Panc1 (cell line): Measurements from ENCODE around the gene TMCO4. TPM values are rescaled to one million over a fixed set of nuclear protein-coding genes. Genes with fewer than 3 reads are reported as not detected.

Experiments used
- ATAC-seq: fragments of 200-7000 bp; cut with Tn5 transposase; 2 replicates; pipeline ENCODE4 v1.9.1; 2020; ENCODE audit warnings: mild to moderate bottlenecking, moderate library complexity
- BruUV-seq: library from RNA; stranded (reverse); fragments of 400-500 nt; replicated peaks from 2 replicates; lab custom pipeline; 2021; lab: Mats Ljungman, UMichigan
- CTCF ChIA-PET: fragments of 300-600 bp; sonication (Branson Sonifier 250); formaldehyde crosslinking; loops from one replicate; lab custom pipeline; 2022; ENCODE audit warnings: antibody characterized with exemption; lab: Charles Lee
- POLR2A ChIA-PET: fragments of 300-600 bp; sonication (Branson Sonifier 250); formaldehyde crosslinking; loops from one replicate; lab custom pipeline; 2022; ENCODE audit warnings: antibody characterized with exemption; lab: Charles Lee
- DNase-seq: peaks from one replicate; pipeline ENCODE4 v3.0.0-alpha.2; 2010; ENCODE audit warnings: low read depth, low spot score
- H3K27ac ChIP-seq: 2 replicates; pipeline ENCODE4 v1.5.1; 2011; ENCODE audit warnings: mild to moderate bottlenecking, low read length, inconsistent platforms
- H3K27me3 ChIP-seq: fragments of 200-500 bp; sonication (Bioruptor generic); 2 replicates; pipeline ENCODE4 v1.6.0; 2014; ENCODE audit warnings: low read length, inconsistent platforms; ENCODE audit not compliant: control insufficient read depth, insufficient read depth
- H3K36me3 ChIP-seq: fragments of 200-500 bp; sonication (Bioruptor generic); 2 replicates; pipeline ENCODE4 v1.5.1; 2014; ENCODE audit warnings: inconsistent platforms, mild to moderate bottlenecking, low read length, moderate library complexity; ENCODE audit not compliant: control insufficient read depth, insufficient read depth
- H3K4me1 ChIP-seq: 2 replicates; pipeline ENCODE4 v1.5.1; 2011; ENCODE audit warnings: inconsistent platforms, mild to moderate bottlenecking, low read length, moderate library complexity; ENCODE audit not compliant: control insufficient read depth, insufficient read depth
- H3K4me3 ChIP-seq, 2 experiments: 2 replicates each; pipeline ENCODE4 v1.5.1; 2011 to 2012; ENCODE audit warnings: low read depth in 2 of 2, low read length in 2 of 2, mild to moderate bottlenecking in 2 of 2, inconsistent platforms in 1 of 2, moderate library complexity in 1 of 2
- H3K9me3 ChIP-seq: fragments of 200-500 bp; sonication (Bioruptor generic); 2 replicates; pipeline ENCODE4 v1.5.1; 2014; ENCODE audit warnings: low read depth, mild to moderate bottlenecking, inconsistent platforms, low read length, moderate library complexity; ENCODE audit not compliant: control insufficient read depth, insufficient read depth
- CTCF ChIP-seq: fragments of 450-650 bp; IDR thresholded peaks from 2 replicates; pipeline ENCODE4 v1.5.1; 2017; ENCODE audit warnings: mild to moderate bottlenecking
- POLR2AphosphoS5 ChIP-seq: IDR thresholded peaks from 2 replicates; pipeline ENCODE4 v1.6.1; 2012; ENCODE audit warnings: mild to moderate bottlenecking, low read depth, low read length, moderate library complexity
- REST ChIP-seq, 2 experiments: IDR thresholded peaks; 2 replicates each; pipeline ENCODE4 v1.6.1; 2011 to 2012; ENCODE audit warnings: low read depth in 2 of 2, control low read depth in 1 of 2, low read length in 1 of 2, mild to moderate bottlenecking in 1 of 2, moderate library complexity in 1 of 2; ENCODE audit not compliant: insufficient read depth in 1 of 2
- SIN3A ChIP-seq: IDR thresholded peaks from 2 replicates; pipeline ENCODE4 v1.6.1; 2012; ENCODE audit warnings: low read depth, mild to moderate bottlenecking, low read length, moderate library complexity, borderline replicate concordance; ENCODE audit not compliant: insufficient read depth
- TCF7L2 ChIP-seq: IDR thresholded peaks from 2 replicates; pipeline ENCODE4 v1.6.1; 2011; ENCODE audit warnings: mild to moderate bottlenecking, low read depth, low read length, inconsistent platforms
- in situ Hi-C: cut with HindIII; loops from 2 replicates; pipeline ENCODE4 v1.10.0; 2016; ENCODE audit warnings: low sequenced_read_pairs, low pct_unique_long_range_greater_than_20kb
- intact Hi-C: fragments of 100-400 bp; cut with micrococcal nuclease; formaldehyde crosslinking; loops from one replicate; pipeline ENCODE4 v1.10.0; 2022; ENCODE audit not compliant: unreplicated experiment
- total RNA-seq: library from RNA; stranded (reverse); gene quantifications from one replicate; pipeline ENCODE4 v1.2.1, GENCODE V29; 2021; ENCODE audit not compliant: unreplicated experiment

TMCO4 gene
- total RNA-seq, 1 experiment from 2014 or later: 13.2 TPM

- TF ChIP-seq TCF7L2: no peak
- TF ChIP-seq REST (IDR thresholded peaks at IDR 0.05; ENCODE audit: insufficient read depth in 1 of 2, low read depth in 2 of 2, low read length in 1 of 2): no peak
- no peak for TF ChIP-seq CTCF
- no peak for TF ChIP-seq SIN3A
- no peak for TF ChIP-seq POLR2AphosphoS5
- DNase-seq (no peak), ATAC-seq (no peak)
- Histone ChIP-seq H3K27me3 (no peaks in the 10 kb centered on the region), H3K4me3 (no peak overlapping the region), H3K27ac (no peak overlapping the region), H3K36me3 (no peaks in the 10 kb centered on the region), H3K4me1 (no peaks in the 10 kb centered on the region), H3K9me3 (no peaks in the 10 kb centered on the region)
- CTCF ChIA-PET: interaction anchor here (0.7 kb wide), 1 partner anchor 97 kb away, joined by 6 read pairs; no protein-coding TSS in a partner anchor
- POLR2A ChIA-PET: no interaction called here
- intact Hi-C loops (no loop called here), in situ Hi-C loops (no loop called here)
- BruUV-seq: no TSS peak
These were observed 54.8 kb downstream of the TMCO4 start for GRCh38 chr1:19744886-19745285.

- intact Hi-C loops (no loop called here), in situ Hi-C loops (no loop called here)
- no peaks in the 10 kb centered on the region for H3K4me1 ChIP-seq
- no peak overlapping the region for H3K27ac ChIP-seq
- H3K9me3 ChIP-seq: no peaks in the 10 kb centered on the region
- no TSS peak for BruUV-seq
- POLR2A ChIA-PET: no interaction called here
- CTCF ChIA-PET: interaction anchor here (0.7 kb wide), 1 partner anchor 96 kb away, joined by 6 read pairs; no protein-coding TSS in a partner anchor
- no peak for TF ChIP-seq REST (IDR thresholded peaks at IDR 0.05; ENCODE audit: insufficient read depth in 1 of 2, low read depth in 2 of 2, low read length in 1 of 2)
- no peak for TF ChIP-seq CTCF
- no peaks in the 10 kb centered on the region for H3K27me3 ChIP-seq
- DNase-seq (no peak), ATAC-seq (no peak)
- no peaks in the 10 kb centered on the region for H3K36me3 ChIP-seq
- no peak overlapping the region for H3K4me3 ChIP-seq
These were observed 55.4 kb downstream of the TMCO4 start for GRCh38 chr1:19744335-19744743.
